HUES6 (cell line): Measurements from ENCODE around the gene PIK3C2G.

Experiments used
- H3K27ac ChIP-seq: 2 replicates; pipeline ENCODE4 v1.7.0; 2013; ENCODE audit warnings: low read depth, mild to moderate bottlenecking, low read length, inconsistent platforms
- H3K27me3 ChIP-seq: 2 replicates; pipeline ENCODE4 v1.6.1; 2013; ENCODE audit warnings: low read length; ENCODE audit not compliant: control insufficient read depth, insufficient read depth
- H3K36me3 ChIP-seq: 2 replicates; pipeline ENCODE4 v1.6.1; 2013; ENCODE audit warnings: low read length; ENCODE audit not compliant: control insufficient read depth, insufficient read depth
- H3K4me1 ChIP-seq: 2 replicates; pipeline ENCODE4 v1.6.1; 2013; ENCODE audit warnings: low read length; ENCODE audit not compliant: control insufficient read depth, insufficient read depth
- H3K4me3 ChIP-seq: 2 replicates; pipeline ENCODE4 v1.5.1; 2013; ENCODE audit warnings: low read depth, low read length
- H3K9ac ChIP-seq: one replicate; pipeline ENCODE4 v1.6.1; 2013; ENCODE audit warnings: mild to moderate bottlenecking, low read length
- H3K9me3 ChIP-seq: 2 replicates; pipeline ENCODE4 v1.6.1; 2013; ENCODE audit warnings: low read depth, low read length; ENCODE audit not compliant: control insufficient read depth, insufficient read depth

PIK3C2G gene

DNA sequence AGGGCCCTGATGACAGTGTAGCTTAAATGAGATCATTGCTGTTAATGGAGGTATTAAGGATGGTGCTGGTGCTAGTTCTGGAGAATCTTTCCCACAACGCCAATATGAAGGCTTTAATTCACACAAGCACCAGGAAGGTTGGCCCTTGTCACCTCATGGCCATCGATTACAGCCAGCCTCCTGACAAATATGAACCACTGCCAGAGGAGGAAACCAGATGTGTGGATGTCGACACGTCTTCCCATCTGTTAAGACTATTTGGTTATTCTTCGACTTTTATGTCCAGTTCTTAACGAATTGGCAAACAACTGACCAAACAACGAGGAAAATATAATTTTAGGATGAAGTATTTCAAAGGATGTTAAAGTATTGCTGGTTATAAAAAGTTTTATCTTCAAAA lies 79.5 kb downstream of the PIK3C2G start:
- H3K36me3 ChIP-seq = no peaks in the 10 kb centered on the region
- H3K9me3 ChIP-seq = no peaks in the 10 kb centered on the region
- no peak overlapping the region for H3K27ac ChIP-seq
- no peak overlapping the region for H3K4me3 ChIP-seq
- no peak overlapping the region for H3K9ac ChIP-seq
- H3K4me1 ChIP-seq = no peaks in the 10 kb centered on the region
- no peaks in the 10 kb centered on the region for H3K27me3 ChIP-seq

DNA sequence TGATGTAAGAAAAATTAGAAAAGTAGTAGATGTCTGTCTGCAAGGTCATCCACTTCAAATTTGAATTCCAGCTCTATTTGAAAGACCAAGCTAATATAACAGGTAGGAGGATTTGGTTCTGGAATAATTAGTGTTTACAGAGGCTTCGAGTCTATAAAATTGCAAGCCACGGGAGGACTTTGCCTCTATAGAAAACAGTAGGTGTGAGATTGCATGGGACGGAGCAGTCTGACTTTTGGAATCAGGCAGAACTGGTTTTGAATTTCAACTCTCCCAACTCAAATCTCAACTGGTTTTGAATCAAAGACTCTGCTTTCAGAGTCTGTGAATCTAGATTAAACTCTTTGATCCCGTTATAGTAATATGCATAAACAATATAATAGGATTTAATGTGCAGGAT lies 82.4 kb downstream of the PIK3C2G start:
- Histone ChIP-seq H3K4me1 (no peaks in the 10 kb centered on the region), H3K27me3 (no peaks in the 10 kb centered on the region), H3K36me3 (no peaks in the 10 kb centered on the region), H3K9me3 (no peaks in the 10 kb centered on the region), H3K9ac (no peak overlapping the region), H3K27ac (no peak overlapping the region), H3K4me3 (no peak overlapping the region)

GRCh38 chr12:18345021-18345735 lies 83.9 kb downstream of the PIK3C2G start:
- Histone ChIP-seq H3K27me3 (no peaks in the 10 kb centered on the region), H3K36me3 (no peaks in the 10 kb centered on the region), H3K4me3 (no peak overlapping the region), H3K4me1 (no peaks in the 10 kb centered on the region), H3K9ac (no peak overlapping the region), H3K27ac (no peak overlapping the region), H3K9me3 (no peaks in the 10 kb centered on the region)

DNA sequence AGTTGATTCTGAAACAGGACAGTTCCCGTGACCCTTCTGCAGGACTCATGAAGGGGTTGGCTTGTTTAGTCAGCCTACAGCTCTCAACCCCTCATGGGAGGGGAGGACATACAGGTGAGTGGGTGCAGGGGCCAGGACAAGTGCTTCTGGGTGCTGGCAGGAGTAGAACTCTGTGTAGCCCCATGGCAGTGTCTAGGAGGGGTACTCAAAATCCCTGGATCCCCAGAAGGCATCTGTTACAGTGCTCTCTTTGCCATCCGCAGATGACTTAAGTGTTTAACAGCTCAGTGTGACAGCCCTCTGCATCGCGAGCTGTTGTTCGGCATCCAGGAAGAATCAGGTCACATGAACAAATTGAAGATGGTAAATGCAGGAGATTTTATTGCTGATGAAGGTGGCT lies 91.0 kb downstream of the PIK3C2G start:
- H3K27ac ChIP-seq = no peak overlapping the region
- H3K36me3 ChIP-seq = no peaks in the 10 kb centered on the region
- peaks cover 3% of the 10 kb centered on the region; the same call in 1 of the 2 replicates for H3K9me3 ChIP-seq
- H3K27me3 ChIP-seq = no peaks in the 10 kb centered on the region
- H3K9ac ChIP-seq = no peak overlapping the region
- H3K4me1 ChIP-seq = no peaks in the 10 kb centered on the region
- no peak overlapping the region for H3K4me3 ChIP-seq

GRCh38 chr12:18355429-18355828 lies 94.1 kb downstream of the PIK3C2G start:
- no peaks in the 10 kb centered on the region for H3K27me3 ChIP-seq
- no peak overlapping the region for H3K9ac ChIP-seq
- H3K9me3 ChIP-seq = peaks cover 3% of the 10 kb centered on the region; the same call in 1 of the 2 replicates
- no peaks in the 10 kb centered on the region for H3K4me1 ChIP-seq
- H3K27ac ChIP-seq = no peak overlapping the region
- no peaks in the 10 kb centered on the region for H3K36me3 ChIP-seq
- H3K4me3 ChIP-seq = no peak overlapping the region

DNA sequence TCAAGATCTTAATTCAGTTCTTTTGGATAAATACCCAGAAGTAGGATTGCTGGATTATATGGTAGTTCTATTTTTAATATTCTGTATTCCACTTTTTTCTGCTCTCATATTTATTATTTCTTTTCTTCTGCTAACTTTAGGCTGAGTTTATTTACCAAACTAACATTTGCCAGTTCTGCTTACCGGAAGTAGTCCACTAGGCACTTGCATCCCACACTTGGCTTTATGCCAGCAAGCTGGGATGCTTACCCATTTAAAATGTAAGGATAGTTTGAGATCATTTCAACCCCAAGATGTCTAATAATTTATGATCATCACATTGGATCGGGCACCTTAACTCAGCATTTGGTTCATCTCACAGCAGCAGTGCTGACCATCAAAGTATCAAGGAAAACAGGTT lies 96.8 kb downstream of the PIK3C2G start:
- no peaks in the 10 kb centered on the region for H3K36me3 ChIP-seq
- H3K27me3 ChIP-seq = no peaks in the 10 kb centered on the region
- no peaks in the 10 kb centered on the region for H3K4me1 ChIP-seq
- H3K27ac ChIP-seq = no peak overlapping the region
- H3K9ac ChIP-seq = no peak overlapping the region
- no peak overlapping the region for H3K4me3 ChIP-seq
- H3K9me3 ChIP-seq = peaks cover 21% of the 10 kb centered on the region

- Histone ChIP-seq H3K36me3 (no peaks in the 10 kb centered on the region), H3K9me3 (peaks cover 25% of the 10 kb centered on the region), H3K4me1 (peaks cover 3% of the 10 kb centered on the region; the same call in 1 of the 2 replicates), H3K27me3 (no peaks in the 10 kb centered on the region), H3K27ac (no peak overlapping the region), H3K9ac (no peak overlapping the region), H3K4me3 (no peak overlapping the region)
Measured at GRCh38 chr12:18358930-18359329, 97.6 kb downstream of the PIK3C2G start.

DNA sequence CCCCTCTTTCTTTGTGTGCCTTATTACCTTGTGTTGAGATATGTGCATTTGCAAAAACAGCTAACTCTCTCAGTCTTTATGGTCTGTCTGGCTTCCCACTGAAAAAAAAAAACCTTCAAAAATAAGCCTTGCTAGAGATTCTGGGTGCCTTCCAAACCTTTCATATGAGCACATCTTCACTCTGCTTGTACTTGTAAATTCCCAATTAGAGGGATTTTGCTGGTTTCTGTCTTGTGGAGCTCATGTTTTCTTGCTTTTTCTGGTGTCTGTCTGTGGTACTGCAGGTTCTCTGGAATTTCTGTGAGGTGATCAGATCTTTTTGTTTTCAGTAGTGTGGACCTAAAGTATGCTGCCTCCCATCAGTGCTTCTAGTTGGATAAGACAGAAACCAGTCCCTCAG lies 100.1 kb downstream of the PIK3C2G start:
- Histone ChIP-seq H3K4me3 (no peak overlapping the region), H3K4me1 (peaks cover 3% of the 10 kb centered on the region; the same call in 1 of the 2 replicates), H3K27me3 (no peaks in the 10 kb centered on the region), H3K27ac (no peak overlapping the region), H3K9ac (no peak overlapping the region), H3K9me3 (peaks cover 24% of the 10 kb centered on the region), H3K36me3 (no peaks in the 10 kb centered on the region)

- Histone ChIP-seq H3K36me3 (no peaks in the 10 kb centered on the region), H3K4me3 (no peak overlapping the region), H3K9me3 (peaks cover 23% of the 10 kb centered on the region), H3K9ac (no peak overlapping the region), H3K4me1 (peaks cover 3% of the 10 kb centered on the region; the same call in 1 of the 2 replicates), H3K27me3 (no peaks in the 10 kb centered on the region), H3K27ac (no peak overlapping the region)
Measured at GRCh38 chr12:18363321-18363720, 102.0 kb downstream of the PIK3C2G start.

DNA sequence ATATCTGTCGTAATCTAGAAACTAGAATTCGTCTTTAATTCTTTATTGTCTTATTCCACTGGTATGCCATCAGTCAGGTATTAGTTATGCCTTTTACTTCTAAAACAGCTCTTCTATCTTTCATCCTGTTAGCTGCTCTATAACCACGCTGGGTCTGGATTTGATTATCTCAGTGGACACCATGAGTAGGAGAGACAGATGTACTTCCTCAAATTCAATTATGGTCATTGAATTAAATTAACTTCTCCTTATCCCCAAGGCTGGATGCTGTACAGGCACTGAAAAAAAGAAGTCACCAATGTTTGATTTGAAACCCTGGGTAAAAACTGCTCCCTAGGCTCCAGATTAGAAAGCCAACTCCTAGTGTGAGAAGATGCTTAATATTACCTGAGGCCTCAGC lies 107.3 kb downstream of the PIK3C2G start:
- Histone ChIP-seq H3K27ac (no peak overlapping the region), H3K4me3 (no peak overlapping the region), H3K27me3 (no peaks in the 10 kb centered on the region), H3K36me3 (no peaks in the 10 kb centered on the region), H3K9me3 (peaks cover 1% of the 10 kb centered on the region; the same call in 1 of the 2 replicates), H3K9ac (no peak overlapping the region), H3K4me1 (peaks cover under 1% of the 10 kb centered on the region; the same call in 1 of the 2 replicates)

DNA sequence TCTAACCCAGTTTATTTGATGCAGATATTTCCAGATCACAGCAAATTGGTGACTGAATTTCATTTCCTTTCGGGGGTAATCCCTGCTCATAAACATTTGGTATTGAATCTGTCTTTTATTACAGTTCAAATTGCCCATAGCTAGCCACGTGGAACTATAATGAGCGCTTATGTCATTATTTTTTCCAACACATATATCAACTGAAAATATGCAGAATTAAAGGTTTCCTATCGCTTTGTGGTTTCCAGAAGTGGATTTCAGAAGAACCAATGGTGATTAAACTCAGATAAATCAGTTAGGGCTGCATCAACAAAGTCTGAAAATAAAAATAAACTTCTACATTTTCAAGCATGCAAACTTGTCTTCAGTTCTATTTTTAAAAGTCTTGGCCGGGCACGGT lies 111.9 kb downstream of the PIK3C2G start:
- no peaks in the 10 kb centered on the region for H3K4me1 ChIP-seq
- no peak overlapping the region for H3K27ac ChIP-seq
- H3K36me3 ChIP-seq = no peaks in the 10 kb centered on the region
- H3K9ac ChIP-seq = no peak overlapping the region
- H3K4me3 ChIP-seq = no peak overlapping the region
- H3K27me3 ChIP-seq = no peaks in the 10 kb centered on the region
- H3K9me3 ChIP-seq = peaks cover 21% of the 10 kb centered on the region
